Adrenal gland (tissue), 12 donors: ENCODE data around the gene ZBTB34. TPM values are rescaled to one million over a fixed set of nuclear protein-coding genes. Genes with fewer than 3 reads are reported as not detected.

Experiments used
- DNase-seq, 7 donors: peaks; one replicate each; pipeline ENCODE4 v3.0.0-alpha.2; 2019 to 2020
- H3K27ac ChIP-seq, 5 donors: fragments of 200-600 bp; sonication (generic) in 4 of 5; 1 replicate in 3 of 5; 2 replicates in 2 of 5; pipeline versions ENCODE4 v1.5.1 to v1.8.0; 2016 to 2020; ENCODE audit warnings: mild to moderate bottlenecking in 1 of 5
- H3K27me3 ChIP-seq: fragments of 200-600 bp; 2 replicates; pipeline ENCODE4 v1.8.0; 2021
- H3K36me3 ChIP-seq, 2 donors: fragments of 200-600 bp; replicated peaks in 1 of 2; 1 replicate in 1 of 2; 2 replicates in 1 of 2; pipeline versions ENCODE4 v1.5.1 to v1.8.0; 2018 to 2022
- H3K4me1 ChIP-seq, 2 donors: fragments of 200-600 bp; replicated peaks in 1 of 2; 1 replicate in 1 of 2; 2 replicates in 1 of 2; pipeline versions ENCODE4 v1.5.1 to v1.8.0; 2018 to 2021
- H3K4me3 ChIP-seq, 4 donors: fragments of 200-600 bp; sonication (generic) in 3 of 4; one replicate each; pipeline ENCODE4 v1.5.1; 2016 to 2018
- H3K9me3 ChIP-seq, 3 donors: fragments of 200-600 bp; sonication (generic) in 1 of 3; replicated peaks in 1 of 3; 1 replicate in 2 of 3; 2 replicates in 1 of 3; pipeline versions ENCODE4 v1.5.1 to v1.8.0; 2016 to 2021
- CTCF ChIP-seq, 6 experiments: fragments of 450-650 bp in 4 of 6; fragments of 200-600 bp in 2 of 6; sonication (generic) in 1 of 6; IDR thresholded peaks; 1 replicate in 5 of 6; 2 replicates in 1 of 6; pipeline versions ENCODE4 v1.5.1 to v1.8.0; 2016 to 2021; ENCODE audit warnings: antibody characterized with exemption in 6 of 6, mild to moderate bottlenecking in 2 of 6, moderate library complexity in 1 of 6
- POLR2A ChIP-seq, 2 donors: fragments of 450-650 bp; IDR thresholded peaks; one replicate each; pipeline ENCODE4 v1.6.1; 2017; ENCODE audit warnings: antibody characterized with exemption in 2 of 2, mild to moderate bottlenecking in 2 of 2, moderate library complexity in 1 of 2
- WGBS, 4 donors: extraction: QIAGEN DNeasy Blood & Tissue Kit in 2 of 4; methylation state at CpG; one replicate each; pipeline versions ENCODE4 v1.1.5 to v1.1.7; 2013 to 2017; 5-methylcytosine and 5-hydroxymethylcytosine counted together
- intact Hi-C, 2 donors: fragments of 100-400 bp; cut with DNase I; formaldehyde crosslinking; loops; one replicate each; pipeline versions ENCODE4 v1.14.1 to v1.15.0; 2022 to 2023
- polyA plus RNA-seq, 3 donors: library from polyadenylated mRNA; stranded (reverse); fragments of 200-250 nt in 2 of 3; fragments of 350-450 nt in 1 of 3; fragmentation: Illumina TruSeq in 1 of 3; extraction: RNeasy Lipid Tissue Mini Kit (QIAGEN cat#74804) in 1 of 3; gene quantifications; one replicate each; pipeline ENCODE4 v1.2.3, GENCODE V29; 2013 to 2014
- total RNA-seq, 9 donors: library from RNA; depleted of rRNA in 4 of 9; stranded (reverse); fragments of >200 nt in 4 of 9; fragments of 120-200 nt in 1 of 9; fragmentation: NEBNext Ultra II Directional in 1 of 9; extraction: Animal tissue kit (Norgen Biotek cat#: 25700) in 1 of 9; gene quantifications; one replicate each; pipeline versions ENCODE4 v1.1.0 to v1.2.4, GENCODE V29; 2013 to 2023
- donor health status: healthy with polysubstance abuse.
- donor health status: Bipolar disorder and iron deficiency.
- donor health status: DM: yes; HTN: yes; CAD: no.
- donor health status: DM: no; HTN: no; CAD: no.
- donor health status: DM: no; HTN: no; CAD: no.
- donor health status: DM: yes; HTN: yes; CAD: no.

ZBTB34 gene
- total and polyA plus RNA-seq, 12 donors: 1.7 to 10.8 (median 6.3) TPM

- intact Hi-C loops: no loop called here
- no peak for TF ChIP-seq CTCF (IDR thresholded peaks at IDR 0.05)
- TF ChIP-seq POLR2A (IDR thresholded peaks at IDR 0.05): no peak
- Histone ChIP-seq H3K4me1 (peaks cover 0 to 8% of the 10 kb centered on the region in 2 donors), H3K27me3 (no peaks in the 10 kb centered on the region), H3K27ac (no peak overlapping the region), H3K36me3 (peaks cover 0 to 17% of the 10 kb centered on the region in 2 donors), H3K4me3 (no peak overlapping the region), H3K9me3 (no peaks in the 10 kb centered on the region)
- WGBS, 4 donors: 66 to 88% (median 77%) methylated on average over 6 to 7 of the region's 7 CpGs
- DNase-seq: no peak
These were observed 22.2 kb upstream of the ZBTB34 start for GRCh38 chr9:126838055-126838811.

- intact Hi-C loops: no loop called here
- TF ChIP-seq POLR2A (IDR thresholded peaks at IDR 0.05): no peak
- no peak for TF ChIP-seq CTCF (IDR thresholded peaks at IDR 0.05)
- no peaks in the 10 kb centered on the region for H3K27me3 ChIP-seq
- WGBS, 4 donors: 92 to 95% (median 94%) methylated on average over 12 of the region's 12 CpGs
- peaks cover 0 to 14% of the 10 kb centered on the region in 2 donors for H3K4me1 ChIP-seq
- H3K4me3 ChIP-seq: no peak overlapping the region
- peaks cover 0 to 10% of the 10 kb centered on the region in 2 donors for H3K36me3 ChIP-seq
- H3K27ac ChIP-seq: no peak overlapping the region
- H3K9me3 ChIP-seq: no peaks in the 10 kb centered on the region
- DNase-seq: no peak
These were observed 21.5 kb upstream of the ZBTB34 start for GRCh38 chr9:126838895-126839294.

GRCh38 chr9:126839301-126839700, 21.1 kb upstream of the ZBTB34 start:
- no peak overlapping the region for H3K4me3 ChIP-seq
- H3K9me3 ChIP-seq: no peaks in the 10 kb centered on the region
- H3K27ac ChIP-seq: no peak overlapping the region
- no peak for DNase-seq
- no peak for TF ChIP-seq POLR2A (IDR thresholded peaks at IDR 0.05)
- TF ChIP-seq CTCF (IDR thresholded peaks at IDR 0.05): no peak
- peaks cover 0 to 7% of the 10 kb centered on the region in 2 donors for H3K36me3 ChIP-seq
- 84 to 100% (median 93%) methylated on average over 5 to 8 of the region's 8 CpGs for WGBS, 4 donors
- peaks cover 0 to 12% of the 10 kb centered on the region in 2 donors for H3K4me1 ChIP-seq
- intact Hi-C loops: no loop called here
- no peaks in the 10 kb centered on the region for H3K27me3 ChIP-seq

GRCh38 chr9:126842220-126842842, 18.1 kb upstream of the ZBTB34 start:
- Histone ChIP-seq H3K27me3 (no peaks in the 10 kb centered on the region), H3K27ac (no peak overlapping the region), H3K4me3 (no peak overlapping the region), H3K4me1 (peaks cover 0 to 10% of the 10 kb centered on the region in 2 donors), H3K9me3 (no peaks in the 10 kb centered on the region), H3K36me3 (peaks cover 0 to 7% of the 10 kb centered on the region in 2 donors)
- intact Hi-C loops: no loop called here
- WGBS, 4 donors: 80 to 84% (median 83%) methylated on average over 12 to 13 of the region's 13 CpGs
- TF ChIP-seq CTCF (IDR thresholded peaks at IDR 0.05) (no peak), POLR2A (IDR thresholded peaks at IDR 0.05) (no peak)
- DNase-seq: peak in 3 of 7 donors; percentile 34 to 48 (median 38)
